HL-60 (cell line): ENCODE measurements around the gene MRPS24.
"Not testable (repeated sequence)": the region's sequence is repeated elsewhere in the genome, so short reads cannot be mapped to it uniquely, and the experiment has no call there.

Experiments
- DNase-seq, 2 experiments: peaks; one replicate each; pipeline ENCODE4 v3.0.0-alpha.2; 2010 to 2020; ENCODE audit warnings: low read depth in 1 of 2, low spot score in 1 of 2
- H3K27ac ChIP-seq: fragments of 250-450 bp; sonication (Bioruptor Pico); replicated peaks from 2 replicates; pipeline ENCODE4 v1.5.1; 2020; ENCODE audit warnings: mild to moderate bottlenecking, moderate library complexity
- H3K27me3 ChIP-seq: fragments of 250-450 bp; sonication (Bioruptor Pico); 2 replicates; pipeline ENCODE4 v1.5.1; 2021; ENCODE audit warnings: mild to moderate bottlenecking, moderate library complexity; ENCODE audit not compliant: insufficient read depth, poor library complexity, severe bottlenecking
- H3K4me3 ChIP-seq: replicated peaks from 2 replicates; pipeline ENCODE4 v1.5.1; 2011; ENCODE audit warnings: mild to moderate bottlenecking, control low read depth, low read length; ENCODE audit not compliant: insufficient read depth
- GABPA ChIP-seq: IDR thresholded peaks from 2 replicates; pipeline ENCODE4 v1.6.1; 2012; ENCODE audit warnings: low read depth
- POLR2AphosphoS5 ChIP-seq: IDR thresholded peaks from 2 replicates; pipeline ENCODE4 v1.6.1; 2012; ENCODE audit warnings: low read depth
- SPI1 ChIP-seq: IDR thresholded peaks from 2 replicates; pipeline ENCODE4 v1.6.1; 2012; ENCODE audit warnings: low read depth, mild to moderate bottlenecking, borderline replicate concordance
- TF ChIP-seq, protein P1 (sequence below): IDR thresholded peaks from one replicate; pipeline ENCODE4 v1.5.1; 2011; ENCODE audit warnings: low read length, control low read depth, inconsistent platforms; ENCODE audit not compliant: insufficient read depth
- TF ChIP-seq, protein P2 (sequence below): IDR thresholded peaks from 2 replicates; pipeline ENCODE4 v1.6.1; 2012; ENCODE audit warnings: low read depth; ENCODE audit not compliant: insufficient replicate concordance

The MRPS24 gene

GRCh38 chr7:43824963-43825362 lies 44.4 kb downstream of the MRPS24 start:
- no peaks in the 10 kb centered on the region for H3K27me3 ChIP-seq
- TF ChIP-seq, protein P1, sequence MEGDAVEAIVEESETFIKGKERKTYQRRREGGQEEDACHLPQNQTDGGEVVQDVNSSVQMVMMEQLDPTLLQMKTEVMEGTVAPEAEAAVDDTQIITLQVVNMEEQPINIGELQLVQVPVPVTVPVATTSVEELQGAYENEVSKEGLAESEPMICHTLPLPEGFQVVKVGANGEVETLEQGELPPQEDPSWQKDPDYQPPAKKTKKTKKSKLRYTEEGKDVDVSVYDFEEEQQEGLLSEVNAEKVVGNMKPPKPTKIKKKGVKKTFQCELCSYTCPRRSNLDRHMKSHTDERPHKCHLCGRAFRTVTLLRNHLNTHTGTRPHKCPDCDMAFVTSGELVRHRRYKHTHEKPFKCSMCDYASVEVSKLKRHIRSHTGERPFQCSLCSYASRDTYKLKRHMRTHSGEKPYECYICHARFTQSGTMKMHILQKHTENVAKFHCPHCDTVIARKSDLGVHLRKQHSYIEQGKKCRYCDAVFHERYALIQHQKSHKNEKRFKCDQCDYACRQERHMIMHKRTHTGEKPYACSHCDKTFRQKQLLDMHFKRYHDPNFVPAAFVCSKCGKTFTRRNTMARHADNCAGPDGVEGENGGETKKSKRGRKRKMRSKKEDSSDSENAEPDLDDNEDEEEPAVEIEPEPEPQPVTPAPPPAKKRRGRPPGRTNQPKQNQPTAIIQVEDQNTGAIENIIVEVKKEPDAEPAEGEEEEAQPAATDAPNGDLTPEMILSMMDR: no peak
- TF ChIP-seq GABPA: no peak
- TF ChIP-seq, protein P2, sequence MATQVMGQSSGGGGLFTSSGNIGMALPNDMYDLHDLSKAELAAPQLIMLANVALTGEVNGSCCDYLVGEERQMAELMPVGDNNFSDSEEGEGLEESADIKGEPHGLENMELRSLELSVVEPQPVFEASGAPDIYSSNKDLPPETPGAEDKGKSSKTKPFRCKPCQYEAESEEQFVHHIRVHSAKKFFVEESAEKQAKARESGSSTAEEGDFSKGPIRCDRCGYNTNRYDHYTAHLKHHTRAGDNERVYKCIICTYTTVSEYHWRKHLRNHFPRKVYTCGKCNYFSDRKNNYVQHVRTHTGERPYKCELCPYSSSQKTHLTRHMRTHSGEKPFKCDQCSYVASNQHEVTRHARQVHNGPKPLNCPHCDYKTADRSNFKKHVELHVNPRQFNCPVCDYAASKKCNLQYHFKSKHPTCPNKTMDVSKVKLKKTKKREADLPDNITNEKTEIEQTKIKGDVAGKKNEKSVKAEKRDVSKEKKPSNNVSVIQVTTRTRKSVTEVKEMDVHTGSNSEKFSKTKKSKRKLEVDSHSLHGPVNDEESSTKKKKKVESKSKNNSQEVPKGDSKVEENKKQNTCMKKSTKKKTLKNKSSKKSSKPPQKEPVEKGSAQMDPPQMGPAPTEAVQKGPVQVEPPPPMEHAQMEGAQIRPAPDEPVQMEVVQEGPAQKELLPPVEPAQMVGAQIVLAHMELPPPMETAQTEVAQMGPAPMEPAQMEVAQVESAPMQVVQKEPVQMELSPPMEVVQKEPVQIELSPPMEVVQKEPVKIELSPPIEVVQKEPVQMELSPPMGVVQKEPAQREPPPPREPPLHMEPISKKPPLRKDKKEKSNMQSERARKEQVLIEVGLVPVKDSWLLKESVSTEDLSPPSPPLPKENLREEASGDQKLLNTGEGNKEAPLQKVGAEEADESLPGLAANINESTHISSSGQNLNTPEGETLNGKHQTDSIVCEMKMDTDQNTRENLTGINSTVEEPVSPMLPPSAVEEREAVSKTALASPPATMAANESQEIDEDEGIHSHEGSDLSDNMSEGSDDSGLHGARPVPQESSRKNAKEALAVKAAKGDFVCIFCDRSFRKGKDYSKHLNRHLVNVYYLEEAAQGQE: no peak
- TF ChIP-seq SPI1: no peak
- no peak for TF ChIP-seq POLR2AphosphoS5
- H3K4me3 ChIP-seq: no peak overlapping the region
- no peak for DNase-seq
- no peak overlapping the region for H3K27ac ChIP-seq

DNA sequence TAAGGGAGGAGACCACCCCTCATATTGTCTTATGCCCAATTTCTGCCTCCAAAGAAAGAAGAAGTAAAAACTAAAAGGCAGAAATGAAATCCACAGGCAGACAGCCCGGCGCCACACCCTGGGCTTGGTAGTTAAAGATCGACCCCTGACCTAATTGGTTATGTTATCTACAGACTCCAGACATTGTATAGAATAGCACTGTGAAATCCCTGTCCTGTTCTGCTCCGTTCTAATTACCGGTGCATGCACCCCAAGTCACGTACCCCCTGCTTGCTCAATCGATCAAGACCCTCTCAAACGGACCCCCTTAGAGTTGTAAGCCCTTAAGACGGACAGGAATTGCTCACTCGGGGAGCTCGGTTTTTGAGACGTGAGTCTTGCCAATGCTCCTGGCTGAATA lies 44.8 kb downstream of the MRPS24 start:
- not testable (repeated sequence) for H3K27me3 ChIP-seq, DNase-seq, H3K27ac ChIP-seq, H3K4me3 ChIP-seq

- H3K4me3 ChIP-seq: no peak overlapping the region
- TF ChIP-seq GABPA: no peak
- no peak for TF ChIP-seq POLR2AphosphoS5
- TF ChIP-seq, protein P1: no peak
- no peak for TF ChIP-seq SPI1
- TF ChIP-seq, protein P2: no peak
- no peaks in the 10 kb centered on the region for H3K27me3 ChIP-seq
- DNase-seq: no peak
- no peak overlapping the region for H3K27ac ChIP-seq
Observed at GRCh38 chr7:43823941-43824340, 45.4 kb downstream of the MRPS24 start.

GRCh38 chr7:43823425-43823824 lies 45.9 kb downstream of the MRPS24 start:
- not testable (repeated sequence) for H3K4me3 ChIP-seq, DNase-seq, H3K27me3 ChIP-seq, H3K27ac ChIP-seq
